ENCODE data around the gene HSD17B7. TPM values are rescaled to one million over a fixed set of nuclear protein-coding genes. Genes with fewer than 3 reads are reported as not detected.

The HSD17B7 gene
- total RNA-seq, 1 donor from 2014 or later: 38.6 TPM

- Mint-ChIP-seq H3K4me3 (ENCODE audit: low read depth) (no peak overlapping the region), H3K36me3 (ENCODE audit: low read depth) (no peaks in the 10 kb centered on the region), H3K4me1 (ENCODE audit: low read depth) (no peaks in the 10 kb centered on the region), H3K27me3 (ENCODE audit: low read depth) (peaks cover 10% of the 10 kb centered on the region), H3K9me3 (no peaks in the 10 kb centered on the region), H3K27ac (no peak overlapping the region)
- DNase-seq (ENCODE audit: low spot score): no peak
- intact Hi-C loops (cut with micrococcal nuclease): loop anchor here (2.0 kb wide), 1 partner anchor 325 kb away; no protein-coding TSS in a partner anchor
Observed at GRCh38 chr1:162849711-162850110, 59.2 kb downstream of the HSD17B7 start.

GRCh38 chr1:162851341-162851740 lies 60.8 kb downstream of the HSD17B7 start:
- Mint-ChIP-seq H3K27ac (no peak overlapping the region), H3K4me3 (ENCODE audit: low read depth) (no peak overlapping the region), H3K27me3 (ENCODE audit: low read depth) (peaks cover 7% of the 10 kb centered on the region), H3K36me3 (ENCODE audit: low read depth) (no peaks in the 10 kb centered on the region), H3K9me3 (no peaks in the 10 kb centered on the region), H3K4me1 (ENCODE audit: low read depth) (no peaks in the 10 kb centered on the region)
- intact Hi-C loops (cut with micrococcal nuclease): no loop called here
- no peak for DNase-seq (ENCODE audit: low spot score)

GRCh38 chr1:162854245-162854882 lies 63.9 kb downstream of the HSD17B7 start:
- intact Hi-C loops (cut with micrococcal nuclease): loop anchor here (1.0 kb wide), 1 partner anchor 462 kb away; no protein-coding TSS in a partner anchor
- Mint-ChIP-seq H3K27me3 (ENCODE audit: low read depth) (peaks cover 14% of the 10 kb centered on the region), H3K9me3 (no peaks in the 10 kb centered on the region), H3K27ac (no peak overlapping the region), H3K4me1 (ENCODE audit: low read depth) (no peaks in the 10 kb centered on the region), H3K4me3 (ENCODE audit: low read depth) (no peak overlapping the region), H3K36me3 (ENCODE audit: low read depth) (no peaks in the 10 kb centered on the region)
- DNase-seq (ENCODE audit: low spot score): peak; percentile 12

- H3K4me1 Mint-ChIP-seq (ENCODE audit: low read depth): no peaks in the 10 kb centered on the region
- H3K4me3 Mint-ChIP-seq (ENCODE audit: low read depth): no peak overlapping the region
- no peak overlapping the region for H3K27ac Mint-ChIP-seq
- H3K9me3 Mint-ChIP-seq: no peaks in the 10 kb centered on the region
- no peak for DNase-seq (ENCODE audit: low spot score)
- no peaks in the 10 kb centered on the region for H3K36me3 Mint-ChIP-seq (ENCODE audit: low read depth)
- intact Hi-C loops (cut with micrococcal nuclease): no loop called here
- H3K27me3 Mint-ChIP-seq (ENCODE audit: low read depth): peaks cover 19% of the 10 kb centered on the region
Observed at GRCh38 chr1:162855461-162856150, 65.1 kb downstream of the HSD17B7 start.

GRCh38 chr1:162856260-162856659 lies 65.8 kb downstream of the HSD17B7 start:
- no peaks in the 10 kb centered on the region for H3K9me3 Mint-ChIP-seq
- H3K27ac Mint-ChIP-seq: no peak overlapping the region
- H3K4me3 Mint-ChIP-seq (ENCODE audit: low read depth): no peak overlapping the region
- H3K36me3 Mint-ChIP-seq (ENCODE audit: low read depth): no peaks in the 10 kb centered on the region
- H3K27me3 Mint-ChIP-seq (ENCODE audit: low read depth): peaks cover 20% of the 10 kb centered on the region
- no peaks in the 10 kb centered on the region for H3K4me1 Mint-ChIP-seq (ENCODE audit: low read depth)
- intact Hi-C loops (cut with micrococcal nuclease): no loop called here
- no peak for DNase-seq (ENCODE audit: low spot score)

GRCh38 chr1:162857850-162858249 lies 67.3 kb downstream of the HSD17B7 start:
- intact Hi-C loops (cut with micrococcal nuclease): no loop called here
- Mint-ChIP-seq H3K4me3 (ENCODE audit: low read depth) (no peak overlapping the region), H3K27me3 (ENCODE audit: low read depth) (peaks cover 25% of the 10 kb centered on the region), H3K36me3 (ENCODE audit: low read depth) (no peaks in the 10 kb centered on the region), H3K4me1 (ENCODE audit: low read depth) (no peaks in the 10 kb centered on the region), H3K9me3 (no peaks in the 10 kb centered on the region), H3K27ac (no peak overlapping the region)
- no peak for DNase-seq (ENCODE audit: low spot score)

- Mint-ChIP-seq H3K4me3 (ENCODE audit: low read depth) (no peak overlapping the region), H3K36me3 (ENCODE audit: low read depth) (no peaks in the 10 kb centered on the region), H3K27ac (no peak overlapping the region), H3K9me3 (no peaks in the 10 kb centered on the region), H3K4me1 (ENCODE audit: low read depth) (no peaks in the 10 kb centered on the region), H3K27me3 (ENCODE audit: low read depth) (peaks cover 27% of the 10 kb centered on the region)
- intact Hi-C loops (cut with micrococcal nuclease): no loop called here
- no peak for DNase-seq (ENCODE audit: low spot score)
Observed at GRCh38 chr1:162859191-162859590, 68.7 kb downstream of the HSD17B7 start.

GRCh38 chr1:162861101-162861500 lies 70.6 kb downstream of the HSD17B7 start, which contains the start of gene CCDC190:
Gene CCDC190 (minus strand): TSS chr1:162861175. CDS start chr1:162859646, 1,529 bp downstream.
- Mint-ChIP-seq H3K27ac (no peak within 1 kb of the TSS), H3K4me3 (ENCODE audit: low read depth) (no peak within 1 kb of the TSS), H3K4me1 (ENCODE audit: low read depth) (no peaks in the 10 kb centered on the region), H3K27me3 (ENCODE audit: low read depth) (peaks cover 25% of the 10 kb centered on the region), H3K9me3 (no peaks in the 10 kb centered on the region), H3K36me3 (ENCODE audit: low read depth) (no peaks in the 10 kb centered on the region)
- DNase-seq (ENCODE audit: low spot score): no peak
- intact Hi-C loops (cut with micrococcal nuclease): no loop called here

GRCh38 chr1:162861625-162862024 lies 71.1 kb downstream of the HSD17B7 start:
- no peaks in the 10 kb centered on the region for H3K9me3 Mint-ChIP-seq
- no peak overlapping the region for H3K4me3 Mint-ChIP-seq (ENCODE audit: low read depth)
- no peaks in the 10 kb centered on the region for H3K4me1 Mint-ChIP-seq (ENCODE audit: low read depth)
- no peak overlapping the region for H3K27ac Mint-ChIP-seq
- DNase-seq (ENCODE audit: low spot score): no peak
- intact Hi-C loops (cut with micrococcal nuclease): no loop called here
- H3K36me3 Mint-ChIP-seq (ENCODE audit: low read depth): no peaks in the 10 kb centered on the region
- H3K27me3 Mint-ChIP-seq (ENCODE audit: low read depth): peaks cover 21% of the 10 kb centered on the region

Other genes with a start within 250 kb of the HSD17B7 start
- gene UAP1, start 229.0 kb upstream of the HSD17B7 start, total RNA-seq: 50.4 and 54.7 TPM in 2 replicates
- gene DDR2, start 158.2 kb upstream of the HSD17B7 start, total RNA-seq: 0.80 and 1.1 TPM in 2 replicates
- not detected in 2 replicates for gene CCDC190, start 70.5 kb downstream of the HSD17B7 start, total RNA-seq